Measurements from ENCODE around the gene FGF18.

GRCh38 chr5:171428168-171428696, 8.8 kb downstream of the FGF18 start:
- TF ChIP-seq POLR2AphosphoS5 (IDR thresholded peaks at IDR 0.05) (no peak), TAF1 (IDR thresholded peaks at IDR 0.05; ENCODE audit: low read depth) (no peak), EP300 (conservative IDR thresholded peaks at IDR 0.05; ENCODE audit: poor library complexity, severe bottlenecking) (no peak), EZH2 (IDR thresholded peaks at IDR 0.05; ENCODE audit: borderline replicate concordance, insufficient read depth, low read length, poor library complexity, severe bottlenecking) (no peak), CTCF (IDR thresholded peaks at IDR 0.05; ENCODE audit: poor library complexity, severe bottlenecking) (no peak), RAD21 (conservative IDR thresholded peaks at IDR 0.05) (no peak), MXI1 (conservative IDR thresholded peaks at IDR 0.05; ENCODE audit: poor library complexity, severe bottlenecking) (no peak)
- TF ChIP-seq, protein P1, sequence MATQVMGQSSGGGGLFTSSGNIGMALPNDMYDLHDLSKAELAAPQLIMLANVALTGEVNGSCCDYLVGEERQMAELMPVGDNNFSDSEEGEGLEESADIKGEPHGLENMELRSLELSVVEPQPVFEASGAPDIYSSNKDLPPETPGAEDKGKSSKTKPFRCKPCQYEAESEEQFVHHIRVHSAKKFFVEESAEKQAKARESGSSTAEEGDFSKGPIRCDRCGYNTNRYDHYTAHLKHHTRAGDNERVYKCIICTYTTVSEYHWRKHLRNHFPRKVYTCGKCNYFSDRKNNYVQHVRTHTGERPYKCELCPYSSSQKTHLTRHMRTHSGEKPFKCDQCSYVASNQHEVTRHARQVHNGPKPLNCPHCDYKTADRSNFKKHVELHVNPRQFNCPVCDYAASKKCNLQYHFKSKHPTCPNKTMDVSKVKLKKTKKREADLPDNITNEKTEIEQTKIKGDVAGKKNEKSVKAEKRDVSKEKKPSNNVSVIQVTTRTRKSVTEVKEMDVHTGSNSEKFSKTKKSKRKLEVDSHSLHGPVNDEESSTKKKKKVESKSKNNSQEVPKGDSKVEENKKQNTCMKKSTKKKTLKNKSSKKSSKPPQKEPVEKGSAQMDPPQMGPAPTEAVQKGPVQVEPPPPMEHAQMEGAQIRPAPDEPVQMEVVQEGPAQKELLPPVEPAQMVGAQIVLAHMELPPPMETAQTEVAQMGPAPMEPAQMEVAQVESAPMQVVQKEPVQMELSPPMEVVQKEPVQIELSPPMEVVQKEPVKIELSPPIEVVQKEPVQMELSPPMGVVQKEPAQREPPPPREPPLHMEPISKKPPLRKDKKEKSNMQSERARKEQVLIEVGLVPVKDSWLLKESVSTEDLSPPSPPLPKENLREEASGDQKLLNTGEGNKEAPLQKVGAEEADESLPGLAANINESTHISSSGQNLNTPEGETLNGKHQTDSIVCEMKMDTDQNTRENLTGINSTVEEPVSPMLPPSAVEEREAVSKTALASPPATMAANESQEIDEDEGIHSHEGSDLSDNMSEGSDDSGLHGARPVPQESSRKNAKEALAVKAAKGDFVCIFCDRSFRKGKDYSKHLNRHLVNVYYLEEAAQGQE (IDR thresholded peaks at IDR 0.05; ENCODE audit: borderline replicate concordance), result no peak

Data from neural cell (in vitro differentiated cells).